ENCODE data around the gene TTC34.

GRCh38 chr1:2826316-2826715 lies 24.8 kb upstream of the TTC34 start:
- no peak for TF ChIP-seq EZH2phosphoT487 (IDR thresholded peaks at IDR 0.05)
- no peak for TF ChIP-seq CTCF (IDR thresholded peaks at IDR 0.05)
- TF ChIP-seq EZH2 (IDR thresholded peaks at IDR 0.05): no peak

All from neural progenitor cell (in vitro differentiated cells).